ENCODE results near the gene VPS26A. TPM values are rescaled to one million over a fixed set of nuclear protein-coding genes. Genes with fewer than 3 reads are reported as not detected.

Gene VPS26A
- total RNA-seq, 1 experiment from 2014 or later, result 90.0 TPM

GRCh38 chr10:69102440-69102839 is 21.5 kb upstream of the VPS26A start:
- Histone ChIP-seq H3K36me3 (ENCODE audit: low read depth) (no peaks in the 10 kb centered on the region), H2AFZ (no peak overlapping the region), H3K27ac (no peak overlapping the region), H4K20me1 (ENCODE audit: insufficient read depth) (no peaks in the 10 kb centered on the region), H3K4me3 (no peak overlapping the region), H3K4me2 (no peak overlapping the region), H3K79me2 (ENCODE audit: low read depth) (no peaks in the 10 kb centered on the region), H3K9me2 (ENCODE audit: insufficient read depth) (no peaks in the 10 kb centered on the region), H3K9me3 (ENCODE audit: insufficient read depth, low read depth) (no peaks in the 10 kb centered on the region), H3K4me1 (replicated peaks; ENCODE audit: insufficient read depth) (no peaks in the 10 kb centered on the region), H3F3A (ENCODE audit: insufficient read depth, low read depth) (no peaks in the 10 kb centered on the region), H3K27me3 (ENCODE audit: insufficient read depth, low read depth) (no peaks in the 10 kb centered on the region)
- intact Hi-C loops (cut with micrococcal nuclease; ENCODE audit: unreplicated experiment), result loop anchor here (5.0 kb wide), 1 partner anchor 305 kb away; no protein-coding TSS in a partner anchor
- no peak for DNase-seq
- CTCF ChIA-PET, result no interaction called here
- no TSS peak for BruUV-seq (replicated peaks)
- POLR2A ChIA-PET (ENCODE audit: unreplicated experiment), result no interaction called here
- no peak for TF ChIP-seq CTCF (conservative IDR thresholded peaks at IDR 0.05)
- TF ChIP-seq EZH2 (IDR thresholded peaks at IDR 0.05; ENCODE audit: low read depth), result no peak

GRCh38 chr10:69103784-69104183 is 20.2 kb upstream of the VPS26A start:
- CTCF ChIA-PET, result no interaction called here
- no peaks in the 10 kb centered on the region for H4K20me1 ChIP-seq (ENCODE audit: insufficient read depth)

GRCh38 chr10:69104994-69105790 is 18.8 kb upstream of the VPS26A start:
- ChIA-PET POLR2A (ENCODE audit: unreplicated experiment) (interaction anchor here (0.7 kb wide), 1 partner anchor 9 kb away, joined by 6 read pairs; no protein-coding TSS in a partner anchor), CTCF (interaction anchor here (1.2 kb wide), 1 partner anchor 16 kb away, joined by 3 read pairs; no protein-coding TSS in a partner anchor)
- Histone ChIP-seq H4K20me1 (ENCODE audit: insufficient read depth) (no peaks in the 10 kb centered on the region), H3F3A (ENCODE audit: insufficient read depth, low read depth) (no peaks in the 10 kb centered on the region), H3K4me1 (replicated peaks; ENCODE audit: insufficient read depth) (no peaks in the 10 kb centered on the region), H3K27me3 (ENCODE audit: insufficient read depth, low read depth) (no peaks in the 10 kb centered on the region), H3K4me3 (no peak overlapping the region), H2AFZ (no peak overlapping the region), H3K79me2 (ENCODE audit: low read depth) (no peaks in the 10 kb centered on the region), H3K27ac (no peak overlapping the region), H3K36me3 (ENCODE audit: low read depth) (no peaks in the 10 kb centered on the region), H3K4me2 (no peak overlapping the region), H3K9me2 (ENCODE audit: insufficient read depth) (no peaks in the 10 kb centered on the region), H3K9me3 (ENCODE audit: insufficient read depth, low read depth) (no peaks in the 10 kb centered on the region)
- no peak for DNase-seq
- TF ChIP-seq CTCF (conservative IDR thresholded peaks at IDR 0.05), result no peak
- TF ChIP-seq EZH2 (IDR thresholded peaks at IDR 0.05; ENCODE audit: low read depth), result no peak
- intact Hi-C loops (cut with micrococcal nuclease; ENCODE audit: unreplicated experiment), result loop anchor here (5.0 kb wide), 1 partner anchor 302 kb away; no protein-coding TSS in a partner anchor
- BruUV-seq (replicated peaks), result no TSS peak

More at GRCh38 chr10:69103784-69104183, 20.2 kb upstream of the VPS26A start:
- POLR2A ChIA-PET (ENCODE audit: unreplicated experiment), result interaction anchor here (0.6 kb wide), 1 partner anchor 596 kb away, joined by 7 read pairs; no protein-coding TSS in a partner anchor
- H3K36me3 ChIP-seq (ENCODE audit: low read depth), result no peaks in the 10 kb centered on the region
- no peaks in the 10 kb centered on the region for H3K4me1 ChIP-seq (replicated peaks; ENCODE audit: insufficient read depth)
- H3K27ac ChIP-seq, result no peak overlapping the region
- H3K4me2 ChIP-seq, result no peak overlapping the region
- BruUV-seq (replicated peaks), result no TSS peak
- H3K9me2 ChIP-seq (ENCODE audit: insufficient read depth), result no peaks in the 10 kb centered on the region
- no peaks in the 10 kb centered on the region for H3K79me2 ChIP-seq (ENCODE audit: low read depth)
- no peak for DNase-seq
- intact Hi-C loops (cut with micrococcal nuclease; ENCODE audit: unreplicated experiment), result loop anchor here (5.0 kb wide), 1 partner anchor 304 kb away; no protein-coding TSS in a partner anchor
- no peaks in the 10 kb centered on the region for H3F3A ChIP-seq (ENCODE audit: insufficient read depth, low read depth)
- no peak overlapping the region for H2AFZ ChIP-seq
- no peaks in the 10 kb centered on the region for H3K27me3 ChIP-seq (ENCODE audit: insufficient read depth, low read depth)
- no peaks in the 10 kb centered on the region for H3K9me3 ChIP-seq (ENCODE audit: insufficient read depth, low read depth)
- no peak overlapping the region for H3K4me3 ChIP-seq
- TF ChIP-seq CTCF (conservative IDR thresholded peaks at IDR 0.05) (no peak), EZH2 (IDR thresholded peaks at IDR 0.05; ENCODE audit: low read depth) (no peak)
